Natural killer cell (primary cell): ENCODE measurements around the gene DRC3. TPM values are rescaled to one million over a fixed set of nuclear protein-coding genes. Genes with fewer than 3 reads are reported as not detected.

ENCODE experiments used
- ATAC-seq, 3 donors: fragments of 150-1000 bp in 2 of 3; fragments of 200-7000 bp in 1 of 3; cut with Tn5 transposase; 1 replicate in 1 of 3; 2 replicates in 2 of 3; pipeline ENCODE4 v1.10.0; 2021; ENCODE audit warnings: mild to moderate bottlenecking in 2 of 3, moderate library complexity in 2 of 3
- DNase-seq, 2 donors: peaks; one replicate each; pipeline versions ENCODE4 v3.0.0 to v3.0.0-alpha.2; 2013 to 2021; ENCODE audit warnings: mixed read lengths in 1 of 2
- H3K27ac ChIP-seq: one replicate; pipeline ENCODE4 v1.5.1; 2013; ENCODE audit warnings: mild to moderate bottlenecking, low read length
- H3K27me3 ChIP-seq: one replicate; pipeline ENCODE4 v1.6.1; 2013; ENCODE audit warnings: low read length; ENCODE audit not compliant: control insufficient read depth, insufficient read depth
- H3K36me3 ChIP-seq: one replicate; pipeline ENCODE4 v1.6.1; 2013; ENCODE audit warnings: low read length; ENCODE audit not compliant: control insufficient read depth, insufficient read depth
- H3K4me1 ChIP-seq: one replicate; pipeline ENCODE4 v1.6.1; 2013; ENCODE audit warnings: low read length; ENCODE audit not compliant: control insufficient read depth, insufficient read depth
- H3K4me3 ChIP-seq: one replicate; pipeline ENCODE4 v1.5.1; 2013; ENCODE audit warnings: low read length
- H3K9me3 ChIP-seq: one replicate; pipeline ENCODE4 v1.6.1; 2013; ENCODE audit warnings: low read length; ENCODE audit not compliant: control insufficient read depth, insufficient read depth
- H3K27ac Mint-ChIP-seq, 2 donors: one replicate each; pipeline ENCODE4 v1.8.0; 2022; ENCODE audit warnings: mild to moderate bottlenecking in 2 of 2, mixed read lengths in 2 of 2, moderate library complexity in 1 of 2
- H3K27me3 Mint-ChIP-seq, 2 donors: one replicate each; pipeline ENCODE4 v1.8.0; 2022; ENCODE audit warnings: low read depth in 2 of 2, mixed read lengths in 2 of 2
- H3K36me3 Mint-ChIP-seq: one replicate; pipeline ENCODE4 v1.8.0; 2022; ENCODE audit warnings: mixed read lengths
- H3K4me1 Mint-ChIP-seq, 2 donors: one replicate each; pipeline ENCODE4 v1.8.0; 2022; ENCODE audit warnings: mixed read lengths in 2 of 2
- H3K4me3 Mint-ChIP-seq: one replicate; pipeline ENCODE4 v1.8.0; 2022; ENCODE audit warnings: mild to moderate bottlenecking, moderate library complexity, mixed read lengths
- H3K9me3 Mint-ChIP-seq, 2 donors: one replicate each; pipeline ENCODE4 v1.8.0; 2022; ENCODE audit warnings: mixed read lengths in 2 of 2
- WGBS: methylation state at CpG from one replicate; pipeline ENCODE4 v1.1.7; 2013; ENCODE audit warnings: missing lambda C conversion rate; ENCODE audit not compliant: insufficient coverage; 5-methylcytosine and 5-hydroxymethylcytosine counted together
- intact Hi-C: fragments of 100-400 bp; cut with micrococcal nuclease; formaldehyde crosslinking; loops from one replicate; pipeline ENCODE4 v1.14.2; 2022
- total RNA-seq, 4 donors: library from RNA; stranded (reverse); fragments of 120-200 nt in 1 of 4; gene quantifications; one replicate each; pipeline versions ENCODE4 v1.2.3 to v1.2.4, GENCODE V29; 2013 to 2022
- TF ChIP-seq, protein P1 (sequence below): fragments of 200-600 bp; IDR thresholded peaks from one replicate; pipeline ENCODE4 v1.8.0; 2022; ENCODE audit warnings: antibody characterized with exemption

The DRC3 gene
- total RNA-seq, 3 donors from 2014 or later (not counting 1 experiment from before 2014, with no cell fraction given), result 0.26 to 0.78 TPM; not detected in 1

GRCh38 chr17:17988427-17988945 is 15.8 kb downstream of the DRC3 start:
- ATAC-seq (no peak), DNase-seq (no peak)
- Mint-ChIP-seq H3K27ac (no peak overlapping the region), H3K27me3 (no peaks in the 10 kb centered on the region), H3K9me3 (no peaks in the 10 kb centered on the region), H3K36me3 (no peaks in the 10 kb centered on the region), H3K4me1 (no peaks in the 10 kb centered on the region), H3K4me3 (no peak overlapping the region)
- Histone ChIP-seq H3K27ac (no peak overlapping the region), H3K4me1 (no peaks in the 10 kb centered on the region), H3K9me3 (no peaks in the 10 kb centered on the region), H3K36me3 (no peaks in the 10 kb centered on the region), H3K27me3 (no peaks in the 10 kb centered on the region), H3K4me3 (no peak overlapping the region)
- TF ChIP-seq, protein P1, sequence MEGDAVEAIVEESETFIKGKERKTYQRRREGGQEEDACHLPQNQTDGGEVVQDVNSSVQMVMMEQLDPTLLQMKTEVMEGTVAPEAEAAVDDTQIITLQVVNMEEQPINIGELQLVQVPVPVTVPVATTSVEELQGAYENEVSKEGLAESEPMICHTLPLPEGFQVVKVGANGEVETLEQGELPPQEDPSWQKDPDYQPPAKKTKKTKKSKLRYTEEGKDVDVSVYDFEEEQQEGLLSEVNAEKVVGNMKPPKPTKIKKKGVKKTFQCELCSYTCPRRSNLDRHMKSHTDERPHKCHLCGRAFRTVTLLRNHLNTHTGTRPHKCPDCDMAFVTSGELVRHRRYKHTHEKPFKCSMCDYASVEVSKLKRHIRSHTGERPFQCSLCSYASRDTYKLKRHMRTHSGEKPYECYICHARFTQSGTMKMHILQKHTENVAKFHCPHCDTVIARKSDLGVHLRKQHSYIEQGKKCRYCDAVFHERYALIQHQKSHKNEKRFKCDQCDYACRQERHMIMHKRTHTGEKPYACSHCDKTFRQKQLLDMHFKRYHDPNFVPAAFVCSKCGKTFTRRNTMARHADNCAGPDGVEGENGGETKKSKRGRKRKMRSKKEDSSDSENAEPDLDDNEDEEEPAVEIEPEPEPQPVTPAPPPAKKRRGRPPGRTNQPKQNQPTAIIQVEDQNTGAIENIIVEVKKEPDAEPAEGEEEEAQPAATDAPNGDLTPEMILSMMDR, result no peak
- intact Hi-C loops, result no loop called here
- WGBS, result 88% methylated on average over 7 of the region's 7 CpGs

DNA sequence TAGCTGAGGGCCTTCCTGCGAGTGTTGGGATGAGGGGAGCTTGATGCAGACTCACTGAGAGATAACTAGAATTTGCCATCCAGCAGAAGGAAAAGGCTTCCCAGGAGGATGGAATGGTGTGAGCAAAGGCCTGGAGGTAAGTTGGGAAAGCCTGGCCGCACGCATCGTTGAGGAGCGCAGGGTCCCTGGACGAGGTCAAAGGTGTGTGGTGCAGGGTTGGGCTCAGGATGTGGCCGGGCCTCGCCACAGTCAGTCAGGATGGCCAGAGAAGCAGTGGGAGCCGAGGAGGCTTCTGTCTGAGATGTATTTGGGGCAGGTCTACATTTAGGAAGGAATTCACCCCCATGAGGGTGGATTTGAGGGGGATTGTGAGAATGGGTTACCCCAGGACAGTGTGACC is 16.4 kb downstream of the DRC3 start:
- WGBS, result 89% methylated on average over 9 of the region's 9 CpGs

GRCh38 chr17:17989618-17990017 is 17.0 kb downstream of the DRC3 start:
- no peak overlapping the region for H3K27ac Mint-ChIP-seq
- Histone ChIP-seq H3K36me3 (no peaks in the 10 kb centered on the region), H3K9me3 (no peaks in the 10 kb centered on the region), H3K4me3 (no peak overlapping the region), H3K4me1 (no peaks in the 10 kb centered on the region), H3K27me3 (no peaks in the 10 kb centered on the region), H3K27ac (no peak overlapping the region)
- DNase-seq (no peak), ATAC-seq (no peak)
- no peaks in the 10 kb centered on the region for H3K4me1 Mint-ChIP-seq
- whole genome bisulfite sequencing, result 90% methylated on average over 10 of the region's 10 CpGs
- H3K27me3 Mint-ChIP-seq, result no peaks in the 10 kb centered on the region
- TF ChIP-seq, protein P1, result no peak
- no peak overlapping the region for H3K4me3 Mint-ChIP-seq
- no peaks in the 10 kb centered on the region for H3K36me3 Mint-ChIP-seq
- intact Hi-C loops, result no loop called here
- no peaks in the 10 kb centered on the region for H3K9me3 Mint-ChIP-seq

More for the DNA sequence above, 16.4 kb downstream of the DRC3 start:
- Mint-ChIP-seq H3K4me3 (no peak overlapping the region), H3K4me1 (no peaks in the 10 kb centered on the region), H3K36me3 (no peaks in the 10 kb centered on the region), H3K27ac (no peak overlapping the region), H3K27me3 (no peaks in the 10 kb centered on the region), H3K9me3 (no peaks in the 10 kb centered on the region)
- intact Hi-C loops, result no loop called here
- no peaks in the 10 kb centered on the region for H3K27me3 ChIP-seq
- H3K9me3 ChIP-seq, result no peaks in the 10 kb centered on the region
- no peaks in the 10 kb centered on the region for H3K36me3 ChIP-seq
- DNase-seq (no peak), ATAC-seq (no peak)
- no peaks in the 10 kb centered on the region for H3K4me1 ChIP-seq
- TF ChIP-seq, protein P1, result no peak
- H3K27ac ChIP-seq, result no peak overlapping the region
- no peak overlapping the region for H3K4me3 ChIP-seq

DNA sequence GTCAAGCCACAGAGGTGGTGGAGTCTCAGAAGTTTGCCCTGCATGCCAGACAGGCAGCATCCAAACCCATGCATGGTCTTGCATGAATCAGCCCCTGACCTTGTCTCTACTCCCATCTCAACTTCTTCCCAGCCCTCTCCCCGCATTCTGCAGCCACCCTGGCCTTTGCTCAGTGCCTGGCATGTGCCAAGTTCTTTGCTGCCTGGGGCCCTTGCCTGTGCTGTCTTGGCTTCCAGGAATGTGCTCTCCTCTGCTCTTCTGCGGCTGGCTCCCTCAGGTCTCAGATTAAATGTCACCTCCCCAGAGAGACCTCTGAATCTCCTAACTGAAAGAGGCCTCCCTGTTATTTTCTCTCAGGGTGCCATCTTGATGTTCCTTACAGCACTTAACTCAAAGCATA is 17.6 kb downstream of the DRC3 start:
- TF ChIP-seq, protein P1, result no peak

More for the DNA sequence above, 17.6 kb downstream of the DRC3 start:
- Histone ChIP-seq H3K4me3 (no peak overlapping the region), H3K9me3 (no peaks in the 10 kb centered on the region), H3K27ac (no peak overlapping the region), H3K36me3 (no peaks in the 10 kb centered on the region), H3K4me1 (no peaks in the 10 kb centered on the region), H3K27me3 (no peaks in the 10 kb centered on the region)
- WGBS, result 93% methylated on average over 2 of the region's 2 CpGs
- H3K27me3 Mint-ChIP-seq, result no peaks in the 10 kb centered on the region
- intact Hi-C loops, result no loop called here
- no peaks in the 10 kb centered on the region for H3K36me3 Mint-ChIP-seq
- no peak for ATAC-seq
- H3K9me3 Mint-ChIP-seq, result no peaks in the 10 kb centered on the region
- H3K4me1 Mint-ChIP-seq, result no peaks in the 10 kb centered on the region
- H3K4me3 Mint-ChIP-seq, result no peak overlapping the region
- no peak for DNase-seq
- no peak overlapping the region for H3K27ac Mint-ChIP-seq
